Medulla oblongata (tissue), 1 donor: Measurements from ENCODE around the gene GFOD2.

ENCODE experiments used
- DNase-seq: peaks from one replicate; pipeline ENCODE4 v3.0.0-alpha.2; 2015; ENCODE audit errors: extremely low spot score

The GFOD2 gene

DNA sequence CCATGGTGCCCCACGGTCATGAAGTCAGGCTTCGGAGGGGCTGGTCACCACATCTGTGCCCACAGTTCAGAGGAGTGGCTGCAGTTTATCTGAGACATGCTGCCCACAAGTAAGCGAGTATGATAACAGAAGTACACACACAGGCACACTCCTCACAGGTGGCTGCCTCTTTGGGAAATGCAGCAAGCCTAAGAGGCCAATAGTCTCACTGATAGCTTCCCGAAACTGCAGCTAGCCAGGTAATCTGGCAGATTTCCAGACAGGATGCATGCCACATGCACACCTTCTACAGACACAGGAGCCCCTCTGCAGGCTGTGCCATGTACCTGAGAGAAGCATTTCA is 12.6 kb upstream of the GFOD2 start:
- no peak for DNase-seq

DNA sequence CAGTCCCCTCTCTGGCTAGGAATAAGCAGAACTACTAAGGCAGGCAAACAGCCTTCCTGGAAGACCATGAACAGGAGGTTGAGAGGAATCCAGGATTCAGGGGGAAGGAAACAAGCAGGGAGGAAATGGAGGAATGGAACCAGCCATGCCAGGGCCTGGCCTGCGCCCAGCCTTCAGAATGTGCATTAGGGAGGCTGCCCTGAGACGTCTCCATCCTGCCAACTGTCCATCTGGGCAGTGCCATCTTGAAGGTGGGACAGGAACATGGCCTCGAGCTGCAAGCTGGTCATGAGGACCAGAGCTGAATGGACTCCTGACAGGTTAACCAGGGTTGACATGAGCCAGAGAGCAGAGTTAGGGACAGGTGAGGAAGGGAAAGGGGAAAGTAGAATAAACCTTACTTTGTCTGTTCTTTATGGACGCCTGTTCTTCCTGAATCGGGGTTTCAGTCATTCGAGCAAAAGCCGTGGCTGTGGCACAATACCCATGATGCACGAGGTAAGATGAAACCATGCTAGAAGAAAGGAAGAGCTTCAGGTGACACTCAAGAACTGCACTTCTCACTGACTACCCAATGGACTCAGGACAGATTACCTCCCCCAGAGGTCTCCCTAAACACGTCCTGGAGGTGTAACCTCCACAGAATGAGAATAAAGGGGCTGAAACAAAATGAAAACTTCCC is 12.1 kb upstream of the GFOD2 start:
- no peak for DNase-seq

DNA sequence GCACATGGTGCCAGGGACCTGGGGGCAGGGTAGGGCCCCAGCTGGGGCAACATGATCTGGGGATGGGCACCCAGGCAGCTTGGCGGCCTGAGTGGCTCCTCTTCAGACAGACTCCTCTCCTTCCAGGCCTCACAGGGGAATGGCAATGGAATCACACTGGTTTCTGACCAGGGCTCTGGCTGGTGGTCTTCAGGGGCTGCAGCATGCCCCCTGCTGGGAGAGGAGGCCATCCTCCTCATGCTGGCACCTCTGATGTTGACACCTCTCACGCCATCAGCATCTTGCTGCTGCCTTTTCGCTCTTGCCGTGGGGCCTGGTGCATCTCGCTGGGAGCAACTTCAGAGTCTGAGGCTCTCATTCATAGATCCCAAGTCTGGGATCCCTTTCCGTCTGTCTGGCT is 11.2 kb upstream of the GFOD2 start:
- no peak for DNase-seq

DNA sequence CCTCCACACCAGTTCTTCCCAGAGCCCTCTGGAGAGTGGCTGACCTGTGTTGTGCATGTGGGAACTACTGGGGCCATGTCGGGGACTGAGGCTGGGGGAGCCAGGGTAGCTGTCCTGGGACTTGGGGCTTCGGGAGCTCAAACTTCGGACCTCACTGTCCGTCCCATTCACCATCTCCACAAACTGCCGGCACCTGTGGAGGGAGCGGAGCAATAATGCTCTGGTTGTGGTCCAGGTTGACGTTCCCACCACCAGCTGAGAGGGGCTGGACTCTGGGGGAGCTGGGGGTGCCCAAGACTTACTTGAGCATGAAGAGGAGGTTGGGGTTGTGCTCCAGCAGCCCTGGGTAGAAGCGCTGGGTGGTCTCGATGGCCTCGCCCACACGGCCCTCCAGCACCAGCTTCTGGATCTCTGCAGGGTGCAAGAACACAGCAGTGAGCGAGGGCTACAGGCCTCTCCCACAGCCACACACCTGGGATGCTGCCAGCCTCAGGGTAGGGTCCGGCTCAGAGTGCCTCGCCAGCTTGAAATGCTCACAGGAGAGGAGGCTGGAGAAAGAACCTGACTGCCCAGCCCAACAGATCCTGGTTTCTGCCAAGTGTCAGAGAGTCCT is 10.6 kb upstream of the GFOD2 start:
- no peak for DNase-seq

DNA sequence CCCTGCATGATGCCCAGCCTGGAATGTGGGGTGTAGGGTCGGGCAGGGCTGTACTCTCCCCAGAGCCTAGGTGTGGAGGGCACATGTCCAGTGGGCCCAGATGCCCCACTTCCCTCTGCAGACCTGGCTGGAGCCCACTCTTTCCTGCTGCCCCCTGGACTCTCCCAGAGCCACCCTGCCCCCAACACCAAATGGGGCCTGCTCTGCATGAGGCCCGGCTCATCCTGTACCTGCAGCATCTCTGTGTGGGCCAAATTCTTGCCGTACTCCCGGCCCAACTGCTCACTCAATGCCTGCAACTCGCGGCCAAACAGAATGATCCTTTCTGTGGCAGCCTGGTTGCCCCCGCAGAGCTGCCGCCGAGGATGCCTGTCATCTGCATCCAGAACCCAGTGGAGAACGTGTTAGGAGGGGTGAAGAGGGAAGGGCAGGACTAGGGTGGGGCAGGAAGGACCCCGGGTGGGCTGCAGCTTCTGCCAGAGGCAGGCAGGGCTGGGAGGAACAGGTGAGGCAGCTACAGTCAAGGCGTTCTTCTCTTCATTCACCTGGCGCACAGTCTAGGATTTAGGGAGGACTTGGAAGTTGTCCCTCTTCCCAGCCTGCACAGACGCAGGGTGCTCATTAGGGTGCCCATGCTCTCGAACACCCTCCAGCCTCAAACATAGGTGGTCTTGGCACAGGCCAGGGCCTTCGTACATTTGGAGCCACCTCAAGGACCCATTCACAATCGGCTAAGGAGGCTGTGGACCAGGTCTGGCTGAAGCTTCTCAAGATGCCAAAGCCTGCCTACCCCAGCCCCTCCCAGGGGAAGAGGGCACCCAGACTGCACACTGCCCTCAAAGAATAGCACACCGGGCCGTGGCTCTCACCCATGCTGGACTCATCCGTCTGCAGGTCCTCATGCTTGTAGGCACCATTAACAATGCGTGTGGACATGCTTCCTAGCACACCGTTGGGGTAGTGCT is 8.7 kb upstream of the GFOD2 start:
- no peak for DNase-seq

DNA sequence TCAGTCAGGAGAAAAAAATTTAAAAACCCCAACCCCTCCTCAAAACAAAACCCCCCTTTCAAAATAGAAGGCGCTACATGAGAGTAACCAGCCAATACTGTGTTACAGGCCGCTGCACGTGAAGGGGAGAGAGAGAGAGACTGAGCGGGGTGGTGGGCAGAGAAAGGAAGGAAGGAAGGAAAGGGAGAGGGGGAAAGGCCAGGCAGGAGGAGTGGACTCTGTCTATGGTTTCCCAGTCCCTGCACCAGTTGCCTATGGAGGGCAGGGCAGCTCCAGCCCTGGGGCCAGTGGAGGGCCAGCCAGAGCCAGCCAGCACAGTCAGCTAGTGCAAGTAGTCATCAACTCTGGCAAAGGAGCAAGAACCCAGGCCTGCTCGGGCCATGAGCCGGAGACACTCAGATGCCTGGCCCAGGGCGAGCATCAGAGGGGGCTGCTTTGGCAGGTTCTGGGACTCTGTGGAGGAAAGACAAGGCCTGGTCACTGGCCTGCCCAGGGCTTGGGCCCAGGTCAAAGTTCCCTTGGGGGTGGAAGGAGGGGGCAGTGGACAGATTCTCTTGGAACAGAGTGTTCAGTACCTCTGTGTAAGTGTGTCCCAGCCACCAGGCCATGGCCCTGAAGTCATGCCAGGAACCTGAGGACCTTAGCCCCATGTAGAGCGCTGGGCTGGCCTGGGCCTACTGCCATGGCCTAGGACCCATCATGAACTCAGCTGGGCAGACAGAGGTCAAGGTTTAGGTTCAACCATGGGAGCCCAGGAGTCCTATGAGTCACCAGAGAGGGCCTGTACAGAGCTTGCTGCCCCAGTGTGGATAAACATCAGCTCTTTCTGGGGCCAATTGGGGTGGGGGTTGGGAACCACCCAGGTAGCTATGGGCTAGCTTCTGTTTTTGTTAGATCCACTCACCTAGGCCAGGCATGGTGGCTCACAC is 7.3 kb upstream of the GFOD2 start:
- DNase-seq: no peak

DNA sequence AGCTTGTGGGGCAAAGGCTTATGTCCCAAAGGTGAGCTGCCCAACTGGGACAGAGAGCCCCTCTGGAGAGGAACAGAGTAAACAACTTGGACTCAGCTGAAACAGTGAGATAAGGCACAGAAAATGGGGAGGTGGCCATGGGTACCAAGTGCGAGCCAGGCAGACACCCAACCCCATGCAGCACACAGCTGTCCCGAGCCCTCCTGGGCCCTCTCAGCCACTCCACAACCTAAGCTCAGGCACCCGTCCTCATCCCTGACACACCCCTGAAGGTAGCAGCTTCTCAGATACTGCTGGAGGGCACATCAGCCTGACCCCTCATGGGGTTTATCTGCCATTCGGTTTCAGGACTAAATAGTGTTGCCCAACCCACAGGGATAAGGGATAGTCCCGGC is 4.8 kb upstream of the GFOD2 start:
- DNase-seq: no peak

DNA sequence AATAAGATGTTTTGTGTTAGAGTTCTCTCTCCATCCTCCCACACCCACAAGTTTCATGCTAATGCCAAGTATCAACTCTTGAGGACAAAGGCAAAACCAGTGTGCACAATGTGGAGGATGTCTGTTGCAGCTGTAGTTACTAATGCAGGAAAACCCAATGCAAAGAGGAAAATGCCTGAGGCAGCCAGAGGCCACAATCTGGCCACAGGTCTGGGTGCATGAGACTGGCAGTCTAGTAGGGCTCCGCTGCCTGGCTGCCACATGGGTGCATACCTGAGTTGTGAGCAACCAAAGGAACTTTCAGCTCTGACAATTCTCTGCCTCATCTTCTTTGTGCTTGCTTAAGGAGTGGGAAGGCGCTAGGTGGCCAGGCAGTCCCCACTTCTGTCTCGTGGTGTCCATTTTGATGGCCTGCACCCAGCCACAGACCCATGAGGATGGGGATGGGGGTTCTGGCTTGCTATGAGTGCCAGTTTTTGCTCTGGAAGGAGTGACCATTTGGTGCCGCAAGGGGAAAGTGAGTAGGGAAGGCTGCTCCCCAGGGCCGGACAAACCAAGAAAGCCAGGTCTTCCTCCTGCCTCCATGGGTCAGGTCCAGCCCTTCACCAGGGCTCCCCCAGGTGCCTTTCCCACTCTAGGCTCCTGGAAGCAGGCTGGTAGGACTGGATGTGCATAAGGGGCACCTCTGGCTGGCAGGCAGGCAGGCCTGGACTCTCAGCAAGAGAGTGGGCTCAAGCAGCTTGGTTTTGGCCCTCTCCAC is 4.2 kb upstream of the GFOD2 start:
- DNase-seq: no peak

DNA sequence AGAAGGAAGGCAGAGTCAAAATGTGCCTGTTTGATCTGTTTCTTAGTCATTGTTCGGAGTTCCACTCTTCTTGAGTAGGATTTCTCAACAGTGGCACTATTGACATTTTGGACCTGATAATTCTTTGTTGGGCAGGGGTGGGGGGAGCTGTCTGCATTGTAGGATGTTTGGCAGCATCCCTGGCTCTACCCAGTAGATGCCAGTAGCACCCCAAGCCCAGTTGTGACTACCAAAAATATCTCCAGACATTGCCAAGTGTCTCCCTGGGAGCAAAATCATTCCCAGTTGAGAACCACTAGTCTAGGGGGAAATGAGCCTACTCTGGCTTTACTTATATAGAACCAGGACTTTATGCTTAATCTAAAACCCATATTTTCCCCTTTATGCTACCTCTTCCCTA is 1.1 kb upstream of the GFOD2 start:
- DNase-seq: no peak

DNA sequence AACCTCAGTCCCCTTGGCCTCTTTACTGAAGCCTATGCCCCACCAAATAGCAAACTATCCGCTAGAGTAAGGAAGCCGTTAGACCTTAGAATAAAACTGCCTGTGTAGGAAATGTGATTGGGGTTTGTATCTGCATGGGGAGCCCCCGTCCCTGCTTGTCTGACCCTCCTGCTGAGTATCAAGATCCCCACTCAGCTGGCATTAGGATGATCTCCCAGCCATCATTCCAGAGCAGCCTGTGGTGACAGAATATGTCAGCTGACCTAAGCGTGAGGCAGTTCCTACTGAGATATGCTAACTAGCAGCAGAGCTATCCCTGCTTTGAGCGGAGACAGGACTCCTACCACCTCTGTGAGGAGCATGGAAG is 645 bp upstream of the GFOD2 start:
- peak; percentile 67 for DNase-seq

DNA sequence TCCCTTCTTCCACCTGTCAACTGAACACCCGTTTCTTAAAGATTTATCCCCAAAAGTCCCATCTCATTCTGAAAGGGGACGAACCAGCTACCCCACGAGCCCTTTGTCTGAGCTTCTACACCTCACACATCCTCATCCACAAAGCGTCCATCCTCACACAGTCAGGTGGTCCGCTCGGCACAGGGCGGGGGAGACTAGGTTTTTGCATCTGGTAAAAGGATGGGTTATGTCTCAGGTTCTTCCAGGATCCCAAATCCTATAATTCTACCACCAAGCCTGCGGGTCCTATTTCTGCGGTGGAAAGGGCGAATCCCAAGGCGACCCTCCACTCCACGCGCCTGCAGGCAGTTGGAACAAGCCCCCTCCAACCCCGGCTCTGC is 458 bp downstream of the GFOD2 start:
- DNase-seq: no peak

DNA sequence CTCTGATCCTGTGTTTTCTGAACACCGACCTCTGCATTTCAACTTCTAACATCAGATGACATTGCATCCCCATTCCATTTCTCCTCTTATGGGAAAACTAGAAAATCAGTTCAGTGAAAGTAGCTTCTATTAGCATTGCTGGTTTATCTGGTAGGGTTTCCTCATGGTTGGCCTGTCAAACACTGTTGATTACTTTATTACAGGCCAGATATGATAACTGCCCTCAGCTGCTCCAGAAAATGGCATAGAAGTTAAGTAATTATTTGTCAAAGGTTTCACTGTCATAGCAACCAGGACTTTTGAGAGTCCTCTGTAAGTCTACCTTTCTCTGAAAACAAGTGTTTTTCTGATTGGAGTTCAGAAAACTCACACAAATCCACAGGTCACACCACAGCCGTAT is 3.0 kb downstream of the GFOD2 start:
- DNase-seq: no peak

DNA sequence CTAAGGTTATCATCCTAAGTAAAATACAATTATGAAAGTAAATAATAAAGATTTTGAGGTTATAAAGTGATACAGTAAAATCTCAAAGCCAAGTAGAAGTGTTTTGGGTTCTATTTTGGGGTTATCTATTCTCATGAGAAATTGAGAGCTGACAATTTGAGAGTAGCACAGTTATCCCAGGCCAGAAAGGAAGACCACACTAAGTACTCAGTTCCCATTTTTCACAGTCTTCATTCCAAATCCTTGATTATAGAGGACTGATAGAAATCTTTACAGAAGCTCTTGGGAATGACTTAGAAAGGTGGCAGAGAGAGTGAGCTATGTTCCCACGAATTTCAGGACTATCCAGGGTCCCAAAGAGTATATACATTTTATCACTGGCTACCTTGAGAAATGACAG is 4.6 kb downstream of the GFOD2 start:
- DNase-seq: no peak

DNA sequence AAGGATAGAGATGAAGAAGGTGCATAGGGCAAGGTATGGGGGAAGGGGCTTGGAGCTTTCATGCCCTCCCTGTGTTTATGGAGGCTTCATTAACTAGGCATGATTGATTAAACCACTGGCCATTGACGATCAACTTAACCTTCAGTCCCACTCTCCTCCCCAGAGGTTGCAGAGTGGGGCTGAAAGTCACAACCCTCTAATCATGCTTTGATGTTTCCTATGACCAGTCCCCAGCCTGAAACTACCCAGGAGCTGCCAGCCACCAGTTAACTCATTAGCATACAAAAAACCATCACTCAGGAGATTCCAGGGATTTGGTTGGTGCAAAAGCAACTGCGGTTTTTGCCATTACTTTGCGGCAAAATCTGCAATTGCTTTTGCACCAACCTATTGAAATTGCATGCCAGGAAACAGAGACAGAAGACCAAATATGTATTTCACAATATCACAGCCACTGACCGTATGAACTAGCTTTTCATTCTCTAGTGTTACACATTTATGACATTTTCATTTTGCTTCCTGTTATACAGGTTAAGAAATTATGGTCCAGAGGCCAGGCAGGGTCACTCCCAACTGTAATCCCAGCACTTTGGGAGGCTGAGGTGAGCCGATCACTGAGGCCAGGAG is 5.4 kb downstream of the GFOD2 start:
- no peak for DNase-seq

DNA sequence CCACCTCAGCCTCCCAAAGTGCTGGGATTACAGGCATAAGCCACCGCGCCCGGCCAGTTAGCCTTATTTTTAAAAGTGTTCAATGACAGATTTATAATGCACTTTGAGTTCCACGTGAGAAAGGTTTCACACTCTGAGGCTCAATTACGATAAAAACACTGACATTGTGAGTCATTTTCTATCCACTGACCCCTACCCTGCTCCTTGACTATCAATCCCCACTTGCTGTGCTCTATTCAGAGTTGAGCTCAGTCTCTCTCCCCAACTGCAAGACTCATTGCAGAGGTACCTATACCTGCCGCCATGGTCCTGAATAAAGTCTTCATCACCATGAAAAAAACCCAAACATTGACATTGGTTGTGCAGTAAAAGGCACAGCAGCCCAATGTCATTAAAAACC is 8.5 kb downstream of the GFOD2 start:
- DNase-seq: no peak

DNA sequence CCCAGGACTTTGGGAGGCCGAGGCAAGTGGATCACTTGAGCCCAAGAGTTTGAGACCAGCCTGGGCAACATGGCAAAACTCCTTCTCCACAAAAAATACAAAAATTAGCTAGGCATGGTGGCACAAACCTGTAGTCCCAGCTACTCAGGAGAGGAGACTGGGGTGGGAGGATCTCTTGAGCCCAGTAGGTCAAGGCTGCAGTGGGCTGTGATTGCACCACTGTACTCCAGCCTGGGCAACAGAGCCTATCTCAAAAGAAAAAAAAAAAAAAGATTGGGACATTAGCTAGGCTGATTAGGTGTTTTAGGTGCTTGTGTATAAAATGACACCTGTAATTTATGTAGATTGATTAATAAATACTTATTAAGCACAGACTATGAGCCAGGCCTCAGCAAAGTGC is 10.1 kb downstream of the GFOD2 start:
- DNase-seq: no peak

DNA sequence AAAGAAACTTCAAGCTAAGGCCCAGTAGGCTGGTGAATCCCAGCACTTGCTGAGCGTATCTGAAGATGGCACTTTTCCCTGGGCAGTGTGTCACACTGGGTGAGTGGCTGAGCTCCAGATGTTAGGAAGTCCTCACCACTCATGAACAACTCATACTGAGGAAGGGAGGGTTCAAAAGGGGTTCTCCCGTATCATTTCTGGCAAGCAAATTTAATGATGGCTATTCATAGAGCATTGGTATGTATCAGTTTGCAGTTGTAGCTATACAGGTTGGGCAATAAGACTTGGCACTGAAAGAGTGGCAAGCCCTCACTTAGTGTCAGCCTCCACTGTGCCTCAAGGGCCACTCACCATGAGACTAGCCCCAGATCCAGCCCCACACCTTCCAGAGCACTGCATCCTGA is 10.7 kb downstream of the GFOD2 start:
- no peak for DNase-seq

DNA sequence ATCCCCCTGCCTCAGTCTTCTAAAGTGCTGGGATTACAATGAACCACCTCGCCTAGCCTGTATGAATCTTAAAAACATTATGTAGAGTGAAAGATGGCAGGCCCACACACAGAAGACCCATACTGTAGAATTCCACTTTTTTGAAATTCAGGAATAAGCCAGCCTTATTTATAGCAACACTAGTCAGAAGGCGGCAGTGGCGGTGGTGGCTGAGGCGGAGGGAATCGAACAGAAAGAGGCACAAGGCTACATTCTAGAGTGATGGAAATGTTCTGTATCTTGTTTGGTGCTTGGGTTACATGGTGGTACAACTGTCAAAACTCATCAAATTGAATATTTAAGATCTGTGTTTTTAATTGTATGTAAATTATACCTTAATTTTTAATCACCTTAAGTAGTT is 11.3 kb downstream of the GFOD2 start:
- DNase-seq: no peak

DNA sequence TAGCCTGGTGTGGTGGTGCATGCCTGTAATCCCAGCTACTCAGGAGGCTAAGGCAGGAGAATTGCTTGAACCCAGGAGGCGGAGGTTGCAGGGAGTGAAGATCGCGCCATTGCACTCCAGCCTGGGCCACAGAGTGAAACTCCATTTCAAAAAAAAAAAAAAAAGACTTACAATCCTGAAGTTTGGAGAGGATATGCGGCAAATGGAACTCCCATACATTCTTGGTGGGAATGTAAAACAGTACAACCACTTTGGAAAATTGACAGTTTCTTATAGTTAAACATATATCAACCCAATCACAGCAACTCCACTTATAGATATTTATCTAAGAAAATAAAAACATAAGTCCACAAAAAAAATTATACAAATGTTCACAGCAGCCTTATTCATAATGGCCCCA is 11.9 kb downstream of the GFOD2 start:
- DNase-seq: no peak

DNA sequence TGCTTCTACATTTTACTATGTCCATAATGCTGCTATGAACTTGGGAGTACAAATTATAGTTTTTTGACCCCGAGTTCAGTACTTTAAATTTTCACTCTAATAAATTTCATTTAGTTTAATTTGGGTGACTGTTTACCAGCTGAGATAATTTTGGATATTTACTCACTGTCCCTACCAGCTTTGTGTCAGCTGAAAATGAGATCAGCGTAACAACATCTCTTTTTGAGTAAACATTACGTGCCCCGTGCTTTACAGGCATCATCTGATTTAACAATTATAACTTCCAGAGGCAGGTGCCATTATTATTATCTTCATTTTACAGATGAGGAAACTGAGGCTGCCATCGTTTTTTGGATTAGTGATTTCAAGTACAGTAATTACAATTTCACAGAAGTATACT is 15.0 kb downstream of the GFOD2 start:
- no peak for DNase-seq

DNA sequence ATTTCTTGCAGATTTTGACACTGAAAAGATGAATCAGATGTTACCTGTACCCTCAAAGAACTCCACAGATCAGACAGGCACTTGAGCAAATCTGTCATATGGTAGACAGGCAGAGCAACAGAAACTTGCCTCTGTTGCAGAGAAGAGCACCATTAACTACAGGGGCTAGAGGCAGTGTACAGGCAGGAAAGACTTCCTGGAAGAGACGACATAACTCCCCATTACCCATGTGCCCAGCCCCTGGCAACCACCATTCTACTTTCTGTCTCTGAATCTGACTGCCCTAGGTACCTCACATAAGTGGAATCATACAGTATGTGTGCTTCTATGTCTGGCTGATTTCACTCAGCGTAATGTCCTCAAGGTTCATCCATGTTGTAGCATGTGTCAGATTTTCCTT is 15.5 kb downstream of the GFOD2 start:
- no peak for DNase-seq
